ENCODE measurements around the gene RPS28.
A peak's percentile ranks its signal among the peaks of the same experiment; 100 is the strongest.
"Not testable (repeated sequence)": the region's sequence is repeated elsewhere in the genome, so short reads cannot be mapped to it uniquely, and the experiment has no call there.

The RPS28 gene

DNA sequence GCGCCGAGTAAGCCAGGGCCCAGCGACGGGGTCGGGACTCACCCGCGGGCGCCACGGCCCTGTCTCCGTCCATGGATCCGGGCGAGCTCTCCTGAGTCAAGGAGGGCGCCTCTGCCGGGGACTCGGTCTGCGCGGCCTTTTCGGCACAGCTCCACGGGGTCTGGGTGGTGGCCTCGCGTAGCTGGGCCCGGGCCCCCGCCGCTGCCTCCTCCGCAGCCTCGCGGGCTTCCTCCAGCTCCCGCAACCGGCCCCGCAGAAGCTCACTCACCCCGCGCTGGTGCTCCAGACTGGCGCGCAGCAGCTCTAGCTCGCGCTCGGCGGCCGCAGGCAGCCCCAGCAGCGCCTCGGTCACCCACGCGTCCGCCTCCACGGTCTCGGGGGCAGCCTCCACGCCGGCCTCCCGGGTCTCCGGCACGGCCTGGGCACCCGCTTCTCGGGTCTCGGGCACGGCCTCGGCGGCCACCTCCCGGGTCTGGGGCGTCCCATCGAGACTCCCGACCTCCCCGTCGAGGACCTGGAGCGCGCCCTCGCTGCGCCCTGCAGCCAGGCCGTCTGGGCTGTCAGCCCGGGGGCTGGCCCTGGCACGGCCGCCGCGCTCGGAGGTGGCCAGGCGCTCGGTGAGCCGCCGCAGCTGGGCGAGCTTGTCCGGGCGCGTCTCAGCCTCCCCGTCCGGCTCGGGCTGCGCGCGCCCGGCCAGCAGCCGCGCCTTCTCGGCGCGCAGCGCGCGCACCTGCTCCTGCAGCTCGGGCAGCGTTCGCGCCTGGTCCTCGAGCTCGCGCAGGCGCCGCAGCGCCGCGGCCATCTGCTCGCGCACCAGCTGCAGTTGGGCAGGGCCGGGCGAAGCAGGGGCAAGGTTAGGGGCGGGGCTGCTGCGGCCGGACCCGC, 13.4 kb downstream of the RPS28 start:
- H3K4me1 ChIP-seq (ENCODE audit: control insufficient read depth, insufficient read depth, low read length, poor library complexity, severe bottlenecking) = peaks cover 5% of the 10 kb centered on the region
- 3 to 4% methylated on average over 101 to 114 of the region's 117 CpGs for WGBS, 2 experiments (ENCODE audit: insufficient coverage in 2 of 2)

DNA sequence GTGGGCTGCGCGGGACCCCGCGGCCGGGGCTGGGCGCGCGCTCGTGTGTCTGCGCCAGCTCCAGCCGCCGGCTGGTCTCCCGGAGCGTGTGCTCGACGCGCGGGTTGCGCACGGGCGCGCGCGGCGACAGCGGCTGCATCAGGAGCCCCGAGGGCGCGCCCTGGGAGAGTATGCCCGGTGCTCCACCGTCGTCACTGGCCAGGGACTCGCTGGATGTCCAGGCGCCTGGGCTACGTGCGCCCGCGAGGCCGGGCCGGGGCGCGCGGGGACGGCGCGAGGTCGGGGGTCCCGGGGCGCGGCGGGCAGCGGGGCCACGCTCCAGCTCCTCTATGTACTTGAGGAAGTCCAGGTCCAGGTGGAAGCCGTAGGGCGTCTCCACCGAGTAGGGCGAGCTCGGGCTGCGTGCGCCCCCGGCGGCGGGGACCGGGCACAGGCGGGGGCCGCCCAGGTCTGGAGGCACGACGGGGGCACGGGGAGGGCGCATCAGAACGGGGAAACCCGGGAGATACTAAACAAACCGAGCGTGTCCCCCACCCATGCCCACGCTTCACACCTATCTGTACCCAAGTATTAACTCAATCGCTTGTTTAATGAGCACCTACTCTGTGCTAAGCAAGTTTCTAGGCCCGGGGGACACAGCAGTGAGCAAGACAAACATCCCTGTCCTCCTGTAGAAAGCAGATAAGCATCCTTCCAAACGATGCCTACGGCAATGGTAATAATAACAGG, 14.2 kb downstream of the RPS28 start:
- Histone ChIP-seq H3K36me3 (ENCODE audit: control insufficient read depth, insufficient read depth, low read length) (no peaks in the 10 kb centered on the region), H3K4me3 (ENCODE audit: extremely low read depth, insufficient read depth, low read length, poor library complexity, severe bottlenecking) (peak overlapping the region; percentile 29), H3K9me3 (ENCODE audit: control insufficient read depth, low read length) (no peaks in the 10 kb centered on the region), H3K4me1 (ENCODE audit: control insufficient read depth, insufficient read depth, low read length, poor library complexity, severe bottlenecking) (peaks cover 5% of the 10 kb centered on the region), H3K27ac (ENCODE audit: low read depth, low read length, severe bottlenecking) (no peak overlapping the region)
- WGBS, 2 experiments (ENCODE audit: insufficient coverage in 2 of 2) = 9% methylated on average over 67 to 79 of the region's 79 CpGs

More for the DNA sequence above, 13.4 kb downstream of the RPS28 start:
- peak overlapping the region; percentile 29 for H3K4me3 ChIP-seq (ENCODE audit: extremely low read depth, insufficient read depth, low read length, poor library complexity, severe bottlenecking)
- H3K9me3 ChIP-seq (ENCODE audit: control insufficient read depth, low read length) = no peaks in the 10 kb centered on the region
- no peak overlapping the region for H3K27ac ChIP-seq (ENCODE audit: low read depth, low read length, severe bottlenecking)
- H3K36me3 ChIP-seq (ENCODE audit: control insufficient read depth, insufficient read depth, low read length) = no peaks in the 10 kb centered on the region

GRCh38 chr19:8336072-8336569, 14.8 kb downstream of the RPS28 start:
- no peak overlapping the region for H3K4me3 ChIP-seq (ENCODE audit: extremely low read depth, insufficient read depth, low read length, poor library complexity, severe bottlenecking)
- 87 to 94% methylated on average over 17 to 20 of the region's 27 CpGs for WGBS, 2 experiments (ENCODE audit: insufficient coverage in 2 of 2)

GRCh38 chr19:8336660-8337059, 15.4 kb downstream of the RPS28 start:
- Histone ChIP-seq H3K4me3 (ENCODE audit: extremely low read depth, insufficient read depth, low read length, poor library complexity, severe bottlenecking) (no peak overlapping the region), H3K9me3 (ENCODE audit: control insufficient read depth, low read length) (no peaks in the 10 kb centered on the region), H3K27ac (ENCODE audit: low read depth, low read length, severe bottlenecking) (no peak overlapping the region), H3K36me3 (ENCODE audit: control insufficient read depth, insufficient read depth, low read length) (no peaks in the 10 kb centered on the region), H3K4me1 (ENCODE audit: control insufficient read depth, insufficient read depth, low read length, poor library complexity, severe bottlenecking) (peaks cover 5% of the 10 kb centered on the region)
- 82 to 90% methylated on average over 5 to 6 of the region's 8 CpGs for WGBS, 2 experiments (ENCODE audit: insufficient coverage in 2 of 2)

More at GRCh38 chr19:8336072-8336569, 14.8 kb downstream of the RPS28 start:
- no peaks in the 10 kb centered on the region for H3K36me3 ChIP-seq (ENCODE audit: control insufficient read depth, insufficient read depth, low read length)
- no peak overlapping the region for H3K27ac ChIP-seq (ENCODE audit: low read depth, low read length, severe bottlenecking)
- H3K9me3 ChIP-seq (ENCODE audit: control insufficient read depth, low read length) = no peaks in the 10 kb centered on the region
- peaks cover 5% of the 10 kb centered on the region for H3K4me1 ChIP-seq (ENCODE audit: control insufficient read depth, insufficient read depth, low read length, poor library complexity, severe bottlenecking)

DNA sequence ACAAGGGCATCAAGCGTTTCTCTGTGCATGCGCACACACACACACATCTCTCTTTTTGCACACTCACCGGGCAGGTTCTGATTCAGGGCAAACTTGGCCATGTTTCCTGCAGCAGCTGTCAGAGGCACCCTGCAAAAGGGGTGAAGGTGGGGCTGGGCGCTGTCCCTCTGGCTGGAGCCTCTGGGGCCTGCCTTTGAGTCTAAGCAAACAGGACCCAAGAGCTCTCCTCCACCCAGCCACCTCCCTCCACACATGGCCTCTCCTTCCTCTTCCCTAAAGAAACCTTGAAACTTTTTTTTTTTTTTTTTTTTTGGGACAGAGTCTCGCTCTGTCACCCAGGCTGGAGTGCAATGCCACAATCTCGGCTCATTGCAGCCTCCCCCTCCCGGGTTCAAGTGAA, 16.4 kb downstream of the RPS28 start:
- Histone ChIP-seq H3K4me1 (ENCODE audit: control insufficient read depth, insufficient read depth, low read length, poor library complexity, severe bottlenecking) (peaks cover 5% of the 10 kb centered on the region), H3K27ac (ENCODE audit: low read depth, low read length, severe bottlenecking) (no peak overlapping the region), H3K36me3 (ENCODE audit: control insufficient read depth, insufficient read depth, low read length) (no peaks in the 10 kb centered on the region), H3K9me3 (ENCODE audit: control insufficient read depth, low read length) (no peaks in the 10 kb centered on the region), H3K4me3 (ENCODE audit: extremely low read depth, insufficient read depth, low read length, poor library complexity, severe bottlenecking) (no peak overlapping the region)
- 95 to 98% methylated on average over 5 to 7 of the region's 7 CpGs for WGBS, 2 experiments (ENCODE audit: insufficient coverage in 2 of 2)

DNA sequence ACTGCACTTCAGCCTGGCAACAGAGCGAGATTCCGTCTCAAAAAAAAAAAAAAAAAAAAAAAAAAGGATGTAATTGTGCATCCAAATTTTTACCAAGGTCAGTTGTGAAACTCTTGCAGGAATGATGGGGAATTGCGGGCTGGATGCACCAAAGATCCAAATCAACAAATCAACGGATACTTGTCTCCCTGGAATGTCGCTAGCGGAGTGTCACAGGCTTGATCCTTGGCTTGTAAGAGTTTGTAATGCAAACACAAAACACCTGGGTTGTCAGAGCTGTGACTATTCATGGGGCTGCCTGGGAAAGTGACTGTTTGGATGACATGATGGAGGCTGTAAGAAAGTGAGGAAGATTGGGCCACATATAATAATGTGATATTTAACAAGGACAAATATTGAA, 17.5 kb downstream of the RPS28 start:
- Histone ChIP-seq H3K4me3 (ENCODE audit: extremely low read depth, insufficient read depth, low read length, poor library complexity, severe bottlenecking) (no peak overlapping the region), H3K4me1 (ENCODE audit: control insufficient read depth, insufficient read depth, low read length, poor library complexity, severe bottlenecking) (peaks cover 1% of the 10 kb centered on the region)
- WGBS, 2 experiments (ENCODE audit: insufficient coverage in 2 of 2) = 71 to 83% methylated on average over 3 to 4 of the region's 6 CpGs

DNA sequence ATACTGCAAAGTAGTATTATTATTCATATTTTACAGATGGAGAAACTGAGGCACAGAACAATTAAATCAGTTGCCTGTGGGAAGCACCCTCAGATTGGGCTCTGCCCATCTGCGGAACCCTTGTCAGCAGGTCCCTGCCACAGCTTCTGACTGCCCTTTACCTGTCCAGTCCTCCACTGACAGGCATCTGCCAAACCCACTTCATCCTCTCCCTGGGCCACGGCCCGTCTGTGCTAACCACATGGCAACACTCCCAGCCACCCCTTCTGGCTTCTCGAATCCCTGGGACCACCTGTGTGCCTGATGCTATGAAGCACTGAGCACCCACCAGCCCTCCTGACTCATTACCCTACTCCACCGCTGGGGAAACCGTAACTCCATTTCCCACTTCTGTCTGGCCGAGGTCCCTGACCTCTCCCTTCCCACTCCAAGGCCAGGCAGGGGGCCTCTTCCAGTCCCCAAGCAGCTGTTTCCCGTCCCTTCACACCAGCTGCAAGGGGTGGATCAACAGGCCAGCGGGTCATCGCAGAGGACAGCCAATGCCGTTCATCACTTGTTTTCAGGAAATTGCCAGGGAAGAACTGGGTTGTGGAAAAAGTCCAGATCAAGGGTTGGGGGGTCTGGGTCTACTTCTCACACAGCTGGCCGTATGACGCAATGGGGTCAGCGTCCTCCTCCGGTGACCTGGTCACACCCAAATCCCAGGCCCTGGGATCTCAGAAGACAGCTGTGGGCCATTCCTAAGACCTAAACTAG, 19.2 kb downstream of the RPS28 start:
- H3K36me3 ChIP-seq (ENCODE audit: control insufficient read depth, insufficient read depth, low read length) = no peaks in the 10 kb centered on the region
- H3K4me1 ChIP-seq (ENCODE audit: control insufficient read depth, insufficient read depth, low read length, poor library complexity, severe bottlenecking) = no peaks in the 10 kb centered on the region
- H3K9me3 ChIP-seq (ENCODE audit: control insufficient read depth, low read length) = no peaks in the 10 kb centered on the region
- no peak overlapping the region for H3K27ac ChIP-seq (ENCODE audit: low read depth, low read length, severe bottlenecking)
- no peak overlapping the region for H3K4me3 ChIP-seq (ENCODE audit: extremely low read depth, insufficient read depth, low read length, poor library complexity, severe bottlenecking)
- 59 to 64% methylated on average over 15 of the region's 15 CpGs for WGBS, 2 experiments (ENCODE audit: insufficient coverage in 2 of 2)

More for the DNA sequence above, 17.5 kb downstream of the RPS28 start:
- no peak overlapping the region for H3K27ac ChIP-seq (ENCODE audit: low read depth, low read length, severe bottlenecking)
- no peaks in the 10 kb centered on the region for H3K36me3 ChIP-seq (ENCODE audit: control insufficient read depth, insufficient read depth, low read length)
- H3K9me3 ChIP-seq (ENCODE audit: control insufficient read depth, low read length) = no peaks in the 10 kb centered on the region

DNA sequence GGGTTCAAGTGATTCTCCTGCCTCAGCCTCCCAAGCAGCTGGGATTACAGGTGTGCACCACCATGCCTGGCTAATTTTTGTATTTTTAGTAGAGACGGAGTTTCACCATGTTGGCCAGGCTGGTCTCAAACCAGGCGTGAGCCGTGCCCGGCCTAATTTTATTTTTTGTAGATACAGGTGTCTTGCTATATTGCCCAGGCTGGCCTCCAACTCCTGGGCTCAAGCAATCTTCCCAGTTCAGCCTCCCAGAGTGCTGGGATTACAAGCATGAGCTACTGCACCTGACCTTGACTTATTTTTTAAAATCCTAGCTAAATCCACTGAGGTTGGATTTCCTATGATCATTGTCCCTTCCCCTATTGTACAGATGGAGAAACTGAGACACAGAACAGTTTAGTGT, 20.2 kb downstream of the RPS28 start:
- H3K36me3 ChIP-seq (ENCODE audit: control insufficient read depth, insufficient read depth, low read length); H3K4me1 ChIP-seq (ENCODE audit: control insufficient read depth, insufficient read depth, low read length, poor library complexity, severe bottlenecking); H3K9me3 ChIP-seq (ENCODE audit: control insufficient read depth, low read length); H3K4me3 ChIP-seq (ENCODE audit: extremely low read depth, insufficient read depth, low read length, poor library complexity, severe bottlenecking); H3K27ac ChIP-seq (ENCODE audit: low read depth, low read length, severe bottlenecking): not testable (repeated sequence)
- WGBS, 2 experiments (ENCODE audit: insufficient coverage in 2 of 2) = 86% methylated on average over 4 of the region's 4 CpGs; no CpG with 5 or more reads in 1 of the 2 experiments

- WGBS, 2 experiments (ENCODE audit: insufficient coverage in 2 of 2) = 63 to 74% methylated on average over 12 to 14 of the region's 14 CpGs
- Histone ChIP-seq H3K36me3 (ENCODE audit: control insufficient read depth, insufficient read depth, low read length) (no peaks in the 10 kb centered on the region), H3K4me3 (ENCODE audit: extremely low read depth, insufficient read depth, low read length, poor library complexity, severe bottlenecking) (peak overlapping the region; percentile 44)
Measured at GRCh38 chr19:8342316-8342683, 21.0 kb downstream of the RPS28 start.

DNA sequence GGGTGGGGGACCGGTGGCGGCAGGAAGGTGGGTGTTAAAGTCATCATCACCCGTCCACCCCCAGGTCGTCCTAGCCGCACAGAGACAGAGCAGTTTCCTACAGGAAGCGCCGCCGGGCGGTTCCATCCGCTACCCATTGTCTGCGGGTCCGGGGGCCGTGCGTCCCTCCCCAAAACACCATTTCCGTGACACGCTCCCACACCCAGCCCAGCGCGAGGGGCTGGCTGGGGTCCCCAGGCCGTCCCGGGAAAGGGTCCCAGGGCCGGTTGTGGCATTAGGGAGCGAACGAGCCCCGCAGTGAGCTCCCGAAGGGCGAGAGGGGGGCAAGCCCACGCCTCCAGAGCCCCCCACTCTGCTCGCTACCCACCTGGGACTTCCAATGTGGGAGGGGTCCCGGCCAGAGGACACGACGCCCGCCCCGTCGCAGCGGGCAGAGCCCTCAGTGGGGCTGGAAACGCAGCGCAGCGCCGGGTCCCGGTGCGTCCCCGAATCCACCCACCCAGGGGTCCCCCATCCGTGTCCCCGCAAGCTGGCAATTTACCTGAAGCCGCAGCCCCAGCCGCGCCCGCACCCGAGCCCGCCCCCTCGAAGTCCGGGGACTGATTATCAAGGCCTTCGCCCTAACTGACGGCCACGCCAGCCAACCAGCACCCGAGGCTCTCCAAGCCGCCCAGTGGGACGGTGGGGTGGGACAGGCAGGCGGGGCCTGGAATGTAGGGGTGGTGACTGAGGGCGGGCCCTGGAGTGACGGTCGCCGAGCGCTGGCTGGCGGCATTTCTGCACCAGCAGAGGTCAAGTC, 21.6 kb downstream of the RPS28 start, which contains the start of gene KANK3:
KANK3 (minus strand) TSS at position 579 of the 799 bp plus-strand sequence. CDS start 5,434 bp downstream, outside the sequence.
- WGBS, 2 experiments (ENCODE audit: insufficient coverage in 2 of 2) = 15 to 16% methylated on average over 35 to 62 of the region's 65 CpGs
- Histone ChIP-seq H3K27ac (ENCODE audit: low read depth, low read length, severe bottlenecking) (no peak within 1 kb of the TSS), H3K4me3 (ENCODE audit: extremely low read depth, insufficient read depth, low read length, poor library complexity, severe bottlenecking) (peak within 1 kb of the TSS; percentile 44), H3K36me3 (ENCODE audit: control insufficient read depth, insufficient read depth, low read length) (no peaks in the 10 kb centered on the region), H3K9me3 (ENCODE audit: control insufficient read depth, low read length) (no peaks in the 10 kb centered on the region), H3K4me1 (ENCODE audit: control insufficient read depth, insufficient read depth, low read length, poor library complexity, severe bottlenecking) (peaks cover under 1% of the 10 kb centered on the region)

More at GRCh38 chr19:8342316-8342683, 21.0 kb downstream of the RPS28 start:
- Histone ChIP-seq H3K9me3 (ENCODE audit: control insufficient read depth, low read length) (no peaks in the 10 kb centered on the region), H3K27ac (ENCODE audit: low read depth, low read length, severe bottlenecking) (no peak overlapping the region), H3K4me1 (ENCODE audit: control insufficient read depth, insufficient read depth, low read length, poor library complexity, severe bottlenecking) (no peaks in the 10 kb centered on the region)

Data from mesodermal cell (in vitro differentiated cells).